Ishikawa (cell line): ENCODE measurements around the gene GALNT5.

Experiments used
- CEBPB ChIP-seq: IDR thresholded peaks from 2 replicates; pipeline ENCODE4 v1.6.1; 2012
- CREB1 ChIP-seq: IDR thresholded peaks from 2 replicates; pipeline ENCODE4 v1.6.1; 2012; ENCODE audit warnings: low read depth
- EGR1 ChIP-seq: IDR thresholded peaks from 2 replicates; pipeline ENCODE4 v1.6.1; 2012
- EP300 ChIP-seq: IDR thresholded peaks from 2 replicates; pipeline ENCODE4 v1.6.1; 2012; ENCODE audit warnings: borderline replicate concordance
- FOXM1 ChIP-seq: IDR thresholded peaks from 2 replicates; pipeline ENCODE4 v1.6.1; 2012; ENCODE audit warnings: low read depth, borderline replicate concordance
- NFIC ChIP-seq: IDR thresholded peaks from 2 replicates; pipeline ENCODE4 v1.6.1; 2012
- RAD21 ChIP-seq: IDR thresholded peaks from 2 replicates; pipeline ENCODE4 v1.6.1; 2012; ENCODE audit warnings: low read depth
- REST ChIP-seq: IDR thresholded peaks from 2 replicates; pipeline ENCODE4 v1.6.1; 2012; ENCODE audit warnings: low read depth, mild to moderate bottlenecking
- TAF1 ChIP-seq: IDR thresholded peaks from 2 replicates; pipeline ENCODE4 v1.6.1; 2012; ENCODE audit warnings: low read depth, mild to moderate bottlenecking
- TCF12 ChIP-seq: IDR thresholded peaks from 2 replicates; pipeline ENCODE4 v1.6.1; 2012; ENCODE audit warnings: low read depth
- TEAD4 ChIP-seq: IDR thresholded peaks from 2 replicates; pipeline ENCODE4 v1.6.1; 2012
- USF1 ChIP-seq: IDR thresholded peaks from 2 replicates; pipeline ENCODE4 v1.6.1; 2012
- YY1 ChIP-seq: IDR thresholded peaks from 2 replicates; pipeline ENCODE4 v1.6.1; 2012; ENCODE audit warnings: low read depth
- ZBTB7A ChIP-seq: IDR thresholded peaks from 2 replicates; pipeline ENCODE4 v1.6.1; 2012; ENCODE audit warnings: low read depth
- TF ChIP-seq, protein P1 (sequence below): IDR thresholded peaks from 2 replicates; pipeline ENCODE4 v1.6.1; 2012

The GALNT5 gene

DNA sequence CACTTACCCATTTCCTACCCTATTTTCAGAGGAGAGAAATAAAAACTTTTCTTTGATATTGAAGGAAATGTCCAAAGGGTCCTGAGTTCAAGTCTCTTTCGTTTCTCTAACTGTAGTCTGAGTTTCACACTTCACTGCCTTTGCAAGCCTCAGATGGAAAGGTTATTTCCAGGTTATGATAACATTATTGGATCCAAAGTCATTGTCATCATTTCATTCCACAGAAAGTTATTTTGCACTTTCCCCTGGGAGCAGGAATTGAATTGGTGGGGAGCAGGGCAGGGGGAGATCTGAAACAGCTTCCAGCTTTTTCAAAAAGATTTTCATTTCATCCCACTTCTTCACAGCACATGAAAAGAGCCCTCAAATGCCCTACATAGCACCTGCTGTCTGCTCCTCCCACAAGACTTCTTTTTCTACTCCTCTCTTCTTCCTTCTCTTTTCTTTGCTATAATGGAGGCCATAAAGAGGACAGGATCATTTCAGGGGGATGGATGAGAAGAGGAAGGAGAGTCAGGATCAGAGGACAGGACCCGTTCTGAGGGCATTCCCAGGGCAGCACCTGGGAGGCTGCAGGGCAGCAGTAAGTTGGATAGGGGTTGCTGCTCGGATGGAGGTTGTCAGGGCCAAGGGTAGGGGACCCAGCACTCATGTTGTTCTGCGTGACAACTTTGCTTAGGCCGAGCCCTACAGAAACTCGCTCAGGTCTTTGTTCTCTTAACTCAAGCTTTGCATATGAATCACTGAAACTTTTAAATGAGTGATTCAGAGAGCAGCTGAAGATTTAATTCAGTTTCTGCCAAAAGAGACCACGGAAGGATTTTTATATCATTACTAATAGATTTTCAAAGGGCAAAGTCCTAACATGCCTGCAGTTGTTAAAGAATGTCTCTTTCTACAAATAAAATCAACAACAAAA lies 11.4 kb upstream of the GALNT5 start:
- TF ChIP-seq REST, result no peak

GRCh38 chr2:157246765-157247407 lies 10.6 kb upstream of the GALNT5 start:
- TF ChIP-seq USF1 (no peak), FOXM1 (no peak), TCF12 (no peak), EP300 (no peak)
- TF ChIP-seq, protein P1, sequence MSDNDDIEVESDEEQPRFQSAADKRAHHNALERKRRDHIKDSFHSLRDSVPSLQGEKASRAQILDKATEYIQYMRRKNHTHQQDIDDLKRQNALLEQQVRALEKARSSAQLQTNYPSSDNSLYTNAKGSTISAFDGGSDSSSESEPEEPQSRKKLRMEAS, result 0 out of 2 replicates have a peak, but pooled peaks have one; percentile 16

- TF ChIP-seq FOXM1 (no peak), USF1 (no peak), CREB1 (no peak), TCF12 (no peak), REST (no peak), RAD21 (no peak), EP300 (no peak), ZBTB7A (no peak), TEAD4 (no peak)
These were observed 6.7 kb upstream of the GALNT5 start for GRCh38 chr2:157250836-157251235.

DNA sequence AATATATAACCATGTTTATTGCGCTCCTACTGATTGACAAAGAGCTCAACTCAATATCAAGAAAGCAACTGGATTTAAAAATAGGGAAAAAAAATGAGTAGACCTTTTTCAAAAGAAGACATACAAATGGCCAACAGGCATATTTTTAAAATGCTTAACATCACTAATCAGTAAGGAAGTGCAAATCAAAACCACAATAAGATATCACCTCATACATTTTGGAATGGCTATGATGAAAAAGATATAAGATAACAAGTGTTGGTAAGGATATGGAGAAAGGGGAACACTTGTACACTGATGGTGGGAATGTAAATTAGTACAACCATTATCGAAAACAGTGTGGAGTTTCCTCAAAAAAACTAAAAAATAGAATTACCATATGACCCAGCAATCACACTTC lies 5.6 kb upstream of the GALNT5 start:
- TF ChIP-seq NFIC, result no peak
- no peak for TF ChIP-seq REST
- no peak for TF ChIP-seq YY1
- no peak for TF ChIP-seq CEBPB
- TF ChIP-seq TAF1, result no peak
- no peak for TF ChIP-seq TEAD4
- TF ChIP-seq CREB1, result no peak
- TF ChIP-seq ZBTB7A, result no peak
- TF ChIP-seq EP300, result no peak
- TF ChIP-seq TCF12, result no peak
- TF ChIP-seq USF1, result no peak
- no peak for TF ChIP-seq RAD21
- no peak for TF ChIP-seq EGR1
- no peak for TF ChIP-seq FOXM1
- TF ChIP-seq, protein P1, result no peak
